RWPE2 (cell line): ENCODE measurements around the gene ASIC5.

ENCODE experiments used
- ATAC-seq: fragments of 200-7000 bp; cut with Tn5 transposase; 3 replicates; pipeline ENCODE4 v1.9.1; 2021; ENCODE audit warnings: low read depth
- DNase-seq: peaks from one replicate; pipeline ENCODE4 v3.0.0-alpha.2; 2020; ENCODE audit warnings: low spot score
- H3K27ac ChIP-seq: fragments of 450-650 bp; 2 replicates; pipeline ENCODE4 v1.5.1; 2017; ENCODE audit warnings: mild to moderate bottlenecking; ENCODE audit not compliant: poor library complexity, severe bottlenecking
- H3K27me3 ChIP-seq: fragments of 250-450 bp; sonication (Bioruptor Pico); 2 replicates; pipeline ENCODE4 v1.5.1; 2021; ENCODE audit warnings: mild to moderate bottlenecking, moderate library complexity; ENCODE audit not compliant: insufficient read depth, poor library complexity, severe bottlenecking
- H3K36me3 ChIP-seq: fragments of 250-450 bp; sonication (Bioruptor Pico); 2 replicates; pipeline ENCODE4 v1.5.1; 2020; ENCODE audit warnings: low read depth, mild to moderate bottlenecking, moderate library complexity
- H3K4me1 ChIP-seq: fragments of 250-450 bp; sonication (Bioruptor Pico); 2 replicates; pipeline ENCODE4 v1.5.1; 2021; ENCODE audit warnings: mild to moderate bottlenecking, moderate library complexity; ENCODE audit not compliant: insufficient read depth, poor library complexity, severe bottlenecking
- H3K4me3 ChIP-seq: fragments of 250-450 bp; sonication (Bioruptor Pico); 2 replicates; pipeline ENCODE4 v1.5.1; 2021; ENCODE audit warnings: mild to moderate bottlenecking, moderate library complexity; ENCODE audit not compliant: severe bottlenecking
- H3K9me3 ChIP-seq: fragments of 250-450 bp; sonication (Bioruptor Pico); 2 replicates; pipeline ENCODE4 v1.5.1; 2021; ENCODE audit warnings: mild to moderate bottlenecking, moderate library complexity; ENCODE audit not compliant: severe bottlenecking
- TF ChIP-seq, protein P1 (sequence below): fragments of 450-650 bp; IDR thresholded peaks from one replicate; pipeline ENCODE4 v1.5.1; 2017; ENCODE audit warnings: mild to moderate bottlenecking, moderate library complexity; ENCODE audit not compliant: poor library complexity, severe bottlenecking

ASIC5 gene

DNA sequence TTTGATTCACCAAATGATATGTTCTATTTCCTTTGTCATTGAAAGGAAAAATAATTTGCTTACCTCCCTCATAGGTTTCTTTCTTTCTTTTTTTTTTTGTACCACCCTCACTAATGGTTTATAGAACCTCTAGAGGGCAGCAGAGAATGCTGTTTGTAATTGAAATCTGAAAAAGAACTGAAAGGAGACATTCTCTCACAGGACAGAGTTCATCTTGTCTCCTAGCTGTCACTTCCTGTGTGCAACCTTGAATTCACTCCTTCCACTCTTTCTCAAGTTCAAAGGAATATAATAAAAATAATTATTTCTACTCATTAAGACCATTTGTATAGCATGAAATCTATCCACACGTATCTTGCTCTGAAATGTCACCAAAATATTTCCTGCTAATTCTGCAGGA is 56.2 kb downstream of the ASIC5 start:
- Histone ChIP-seq H3K4me1 (peaks cover 4% of the 10 kb centered on the region), H3K36me3 (no peaks in the 10 kb centered on the region), H3K27me3 (no peaks in the 10 kb centered on the region), H3K4me3 (no peak overlapping the region), H3K9me3 (no peaks in the 10 kb centered on the region), H3K27ac (no peak overlapping the region)
- peak; percentile 64; the same call in 1 of the 3 replicates for ATAC-seq
- no peak for DNase-seq
- TF ChIP-seq, protein P1, sequence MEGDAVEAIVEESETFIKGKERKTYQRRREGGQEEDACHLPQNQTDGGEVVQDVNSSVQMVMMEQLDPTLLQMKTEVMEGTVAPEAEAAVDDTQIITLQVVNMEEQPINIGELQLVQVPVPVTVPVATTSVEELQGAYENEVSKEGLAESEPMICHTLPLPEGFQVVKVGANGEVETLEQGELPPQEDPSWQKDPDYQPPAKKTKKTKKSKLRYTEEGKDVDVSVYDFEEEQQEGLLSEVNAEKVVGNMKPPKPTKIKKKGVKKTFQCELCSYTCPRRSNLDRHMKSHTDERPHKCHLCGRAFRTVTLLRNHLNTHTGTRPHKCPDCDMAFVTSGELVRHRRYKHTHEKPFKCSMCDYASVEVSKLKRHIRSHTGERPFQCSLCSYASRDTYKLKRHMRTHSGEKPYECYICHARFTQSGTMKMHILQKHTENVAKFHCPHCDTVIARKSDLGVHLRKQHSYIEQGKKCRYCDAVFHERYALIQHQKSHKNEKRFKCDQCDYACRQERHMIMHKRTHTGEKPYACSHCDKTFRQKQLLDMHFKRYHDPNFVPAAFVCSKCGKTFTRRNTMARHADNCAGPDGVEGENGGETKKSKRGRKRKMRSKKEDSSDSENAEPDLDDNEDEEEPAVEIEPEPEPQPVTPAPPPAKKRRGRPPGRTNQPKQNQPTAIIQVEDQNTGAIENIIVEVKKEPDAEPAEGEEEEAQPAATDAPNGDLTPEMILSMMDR: peak; percentile 78

DNA sequence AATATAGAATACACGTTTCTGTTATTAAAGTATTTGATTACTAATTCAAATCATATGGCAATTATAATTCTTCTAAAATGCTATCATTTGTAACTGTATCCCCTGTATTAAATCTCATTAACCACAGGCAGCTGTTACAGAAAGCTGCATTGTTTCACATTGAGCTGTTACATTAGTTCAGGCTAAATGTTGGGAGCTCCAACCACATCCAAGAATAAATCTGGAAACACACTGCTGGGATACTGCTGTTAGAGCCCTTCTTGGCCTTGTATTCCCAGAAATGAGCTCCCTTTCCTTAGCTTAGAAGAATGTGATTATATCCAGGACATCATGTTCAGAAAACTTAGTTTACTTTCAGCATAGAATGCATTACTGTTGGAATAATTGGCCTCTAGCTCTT is 59.1 kb downstream of the ASIC5 start:
- Histone ChIP-seq H3K27ac (no peak overlapping the region), H3K27me3 (no peaks in the 10 kb centered on the region), H3K9me3 (no peaks in the 10 kb centered on the region), H3K4me3 (no peak overlapping the region), H3K4me1 (peaks cover 4% of the 10 kb centered on the region), H3K36me3 (no peaks in the 10 kb centered on the region)
- no peak for ATAC-seq
- DNase-seq: no peak
- TF ChIP-seq, protein P1: no peak

DNA sequence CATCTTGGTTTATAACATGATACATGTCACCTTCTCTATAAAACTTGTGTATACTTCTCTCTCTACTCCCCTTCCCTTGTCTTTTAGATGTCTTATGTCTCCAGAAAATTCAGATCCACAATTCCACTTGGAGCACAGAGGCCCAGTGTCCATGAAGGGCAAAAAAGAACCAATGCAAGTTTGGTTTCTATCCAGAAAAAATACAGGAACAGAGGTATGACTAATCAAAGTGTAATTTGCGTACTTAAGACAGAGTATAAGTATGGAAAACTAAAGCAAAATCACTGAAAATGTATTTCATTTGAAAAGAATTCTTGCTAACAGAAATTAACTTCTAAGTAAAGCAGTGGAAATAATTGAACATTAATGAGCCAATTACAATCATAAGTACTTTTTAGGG is 61.1 kb downstream of the ASIC5 start:
- TF ChIP-seq, protein P1: no peak
- no peak overlapping the region for H3K27ac ChIP-seq
- ATAC-seq (no peak), DNase-seq (no peak)
- H3K36me3 ChIP-seq: no peaks in the 10 kb centered on the region
- peaks cover 3% of the 10 kb centered on the region for H3K4me1 ChIP-seq
- H3K9me3 ChIP-seq: no peaks in the 10 kb centered on the region
- no peak overlapping the region for H3K4me3 ChIP-seq
- no peaks in the 10 kb centered on the region for H3K27me3 ChIP-seq

DNA sequence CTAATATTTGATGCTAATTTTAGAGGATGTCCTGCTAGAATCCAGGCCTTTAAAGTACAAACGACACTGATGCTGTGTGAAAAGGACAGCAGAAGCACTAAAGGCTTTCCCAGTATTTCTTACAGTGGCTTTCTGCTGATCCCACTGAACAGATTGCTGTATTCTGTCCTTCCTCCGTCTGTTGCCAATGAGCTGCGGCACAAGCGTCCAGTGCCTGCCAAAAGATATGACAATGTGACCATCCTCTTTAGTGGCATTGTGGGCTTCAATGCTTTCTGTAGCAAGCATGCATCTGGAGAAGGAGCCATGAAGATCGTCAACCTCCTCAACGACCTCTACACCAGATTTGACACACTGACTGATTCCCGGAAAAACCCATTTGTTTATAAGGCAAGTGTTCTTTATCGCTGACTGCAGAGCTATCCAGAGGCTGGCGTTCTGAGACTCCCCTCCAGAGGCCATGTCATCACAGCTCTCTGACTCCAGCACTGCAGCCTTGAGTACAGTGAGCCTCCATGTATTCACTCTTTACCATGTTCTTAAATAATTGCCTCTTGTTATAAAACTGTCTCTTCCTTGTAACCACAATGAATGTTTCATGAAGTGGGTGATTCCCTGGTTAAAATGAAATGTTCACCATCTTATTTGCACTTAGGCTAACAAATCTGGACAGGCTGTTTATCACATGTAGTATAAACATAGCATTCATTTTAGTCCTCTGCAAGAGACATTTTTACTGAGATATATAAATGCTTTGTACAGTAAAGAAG is 63.7 kb downstream of the ASIC5 start:
- DNase-seq (no peak), ATAC-seq (no peak)
- Histone ChIP-seq H3K4me1 (no peaks in the 10 kb centered on the region), H3K27ac (no peak overlapping the region), H3K9me3 (no peaks in the 10 kb centered on the region), H3K4me3 (no peak overlapping the region), H3K27me3 (no peaks in the 10 kb centered on the region), H3K36me3 (no peaks in the 10 kb centered on the region)
- TF ChIP-seq, protein P1: no peak

DNA sequence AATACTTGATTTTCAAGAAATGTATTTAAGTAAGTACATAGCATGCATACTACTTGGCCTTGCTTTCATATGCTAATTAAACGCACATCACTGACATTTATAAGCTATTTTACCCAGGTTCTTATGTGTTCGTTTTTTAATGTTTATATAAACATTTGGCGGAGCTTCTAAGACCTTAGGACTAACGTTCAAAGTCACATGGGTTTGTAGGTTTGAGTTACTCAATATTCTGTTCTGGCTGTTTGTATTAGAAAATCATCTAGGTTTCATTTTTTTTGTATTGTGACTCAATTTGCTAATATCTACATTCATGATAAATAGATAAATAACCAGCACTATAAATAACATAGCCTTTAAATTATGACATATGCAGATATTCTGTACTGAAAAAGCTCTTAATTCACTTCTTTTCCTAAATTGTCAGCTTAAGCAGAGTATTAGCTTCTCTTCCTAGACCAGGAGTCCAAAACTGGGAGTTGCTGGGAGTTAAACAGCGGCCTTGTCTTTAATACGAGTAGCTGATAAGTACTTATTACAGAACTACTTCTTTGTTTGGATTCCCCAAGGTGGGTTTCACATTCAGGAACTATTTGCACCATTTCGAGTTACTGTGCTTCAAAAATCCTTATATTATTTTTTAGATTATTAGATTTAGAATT is 65.3 kb downstream of the ASIC5 start:
- ATAC-seq: no peak
- Histone ChIP-seq H3K4me1 (no peaks in the 10 kb centered on the region), H3K27ac (no peak overlapping the region), H3K4me3 (no peak overlapping the region), H3K36me3 (no peaks in the 10 kb centered on the region), H3K9me3 (no peaks in the 10 kb centered on the region), H3K27me3 (no peaks in the 10 kb centered on the region)
- TF ChIP-seq, protein P1: no peak
- no peak for DNase-seq
